Natural killer cell (primary cell): Measurements from ENCODE around the gene ONECUT1. TPM values are rescaled to one million over a fixed set of nuclear protein-coding genes. Genes with fewer than 3 reads are reported as not detected.

ENCODE experiments used
- ATAC-seq, 3 donors: fragments of 150-1000 bp in 2 of 3; fragments of 200-7000 bp in 1 of 3; cut with Tn5 transposase; 1 replicate in 1 of 3; 2 replicates in 2 of 3; pipeline ENCODE4 v1.10.0; 2021; ENCODE audit warnings: mild to moderate bottlenecking in 2 of 3, moderate library complexity in 2 of 3
- DNase-seq, 2 donors: peaks; one replicate each; pipeline versions ENCODE4 v3.0.0 to v3.0.0-alpha.2; 2013 to 2021; ENCODE audit warnings: mixed read lengths in 1 of 2
- H3K27ac ChIP-seq: one replicate; pipeline ENCODE4 v1.5.1; 2013; ENCODE audit warnings: mild to moderate bottlenecking, low read length
- H3K27me3 ChIP-seq: one replicate; pipeline ENCODE4 v1.6.1; 2013; ENCODE audit warnings: low read length; ENCODE audit not compliant: control insufficient read depth, insufficient read depth
- H3K36me3 ChIP-seq: one replicate; pipeline ENCODE4 v1.6.1; 2013; ENCODE audit warnings: low read length; ENCODE audit not compliant: control insufficient read depth, insufficient read depth
- H3K4me1 ChIP-seq: one replicate; pipeline ENCODE4 v1.6.1; 2013; ENCODE audit warnings: low read length; ENCODE audit not compliant: control insufficient read depth, insufficient read depth
- H3K4me3 ChIP-seq: one replicate; pipeline ENCODE4 v1.5.1; 2013; ENCODE audit warnings: low read length
- H3K9me3 ChIP-seq: one replicate; pipeline ENCODE4 v1.6.1; 2013; ENCODE audit warnings: low read length; ENCODE audit not compliant: control insufficient read depth, insufficient read depth
- H3K27ac Mint-ChIP-seq, 2 donors: one replicate each; pipeline ENCODE4 v1.8.0; 2022; ENCODE audit warnings: mild to moderate bottlenecking in 2 of 2, mixed read lengths in 2 of 2, moderate library complexity in 1 of 2
- H3K27me3 Mint-ChIP-seq, 2 donors: one replicate each; pipeline ENCODE4 v1.8.0; 2022; ENCODE audit warnings: low read depth in 2 of 2, mixed read lengths in 2 of 2
- H3K36me3 Mint-ChIP-seq: one replicate; pipeline ENCODE4 v1.8.0; 2022; ENCODE audit warnings: mixed read lengths
- H3K4me1 Mint-ChIP-seq, 2 donors: one replicate each; pipeline ENCODE4 v1.8.0; 2022; ENCODE audit warnings: mixed read lengths in 2 of 2
- H3K4me3 Mint-ChIP-seq: one replicate; pipeline ENCODE4 v1.8.0; 2022; ENCODE audit warnings: mild to moderate bottlenecking, moderate library complexity, mixed read lengths
- H3K9me3 Mint-ChIP-seq, 2 donors: one replicate each; pipeline ENCODE4 v1.8.0; 2022; ENCODE audit warnings: mixed read lengths in 2 of 2
- CTCF ChIP-seq: fragments of 200-600 bp; IDR thresholded peaks from one replicate; pipeline ENCODE4 v1.8.0; 2022; ENCODE audit warnings: antibody characterized with exemption
- WGBS: methylation state at CpG from one replicate; pipeline ENCODE4 v1.1.7; 2013; ENCODE audit warnings: missing lambda C conversion rate; ENCODE audit not compliant: insufficient coverage; 5-methylcytosine and 5-hydroxymethylcytosine counted together
- intact Hi-C: fragments of 100-400 bp; cut with micrococcal nuclease; formaldehyde crosslinking; loops from one replicate; pipeline ENCODE4 v1.14.2; 2022
- total RNA-seq, 4 donors: library from RNA; stranded (reverse); fragments of 120-200 nt in 1 of 4; gene quantifications; one replicate each; pipeline versions ENCODE4 v1.2.3 to v1.2.4, GENCODE V29; 2013 to 2022

Gene ONECUT1
- total RNA-seq, 3 donors from 2014 or later (not counting 1 experiment from before 2014, with no cell fraction given): not detected

- ATAC-seq: no peak
- Mint-ChIP-seq H3K4me1 (peaks cover 4 to 8% of the 10 kb centered on the region in 2 donors), H3K9me3 (no peaks in the 10 kb centered on the region), H3K27ac (no peak overlapping the region), H3K36me3 (no peaks in the 10 kb centered on the region), H3K27me3 (peaks cover 73 to 85% of the 10 kb centered on the region in 2 donors), H3K4me3 (peak overlapping the region; percentile 3)
- peaks cover 68% of the 10 kb centered on the region for H3K27me3 ChIP-seq
- no peak overlapping the region for H3K4me3 ChIP-seq
- TF ChIP-seq CTCF: no peak
- DNase-seq: peak in 1 of 2 donors; percentile 3
- peaks cover 27% of the 10 kb centered on the region for H3K4me1 ChIP-seq
- intact Hi-C loops: no loop called here
- H3K36me3 ChIP-seq: no peaks in the 10 kb centered on the region
- H3K9me3 ChIP-seq: no peaks in the 10 kb centered on the region
- 14% methylated on average over 31 of the region's 31 CpGs for WGBS
- no peak overlapping the region for H3K27ac ChIP-seq
Measured at GRCh38 chr15:52795464-52796227, 5.5 kb upstream of the ONECUT1 start.

GRCh38 chr15:52794665-52795463, 4.7 kb upstream of the ONECUT1 start:
- Mint-ChIP-seq H3K4me1 (peaks cover 4 to 8% of the 10 kb centered on the region in 2 donors), H3K4me3 (no peak overlapping the region), H3K9me3 (no peaks in the 10 kb centered on the region), H3K36me3 (no peaks in the 10 kb centered on the region), H3K27ac (no peak overlapping the region), H3K27me3 (peaks cover 68 to 79% of the 10 kb centered on the region in 2 donors)
- intact Hi-C loops: no loop called here
- H3K4me3 ChIP-seq: no peak overlapping the region
- ATAC-seq (no peak), DNase-seq (peak in 1 of 2 donors; percentile 2)
- 14% methylated on average over 43 of the region's 43 CpGs for WGBS
- H3K36me3 ChIP-seq: no peaks in the 10 kb centered on the region
- H3K4me1 ChIP-seq: peaks cover 32% of the 10 kb centered on the region
- peaks cover 68% of the 10 kb centered on the region for H3K27me3 ChIP-seq
- TF ChIP-seq CTCF: no peak
- no peak overlapping the region for H3K27ac ChIP-seq
- H3K9me3 ChIP-seq: no peaks in the 10 kb centered on the region

GRCh38 chr15:52791776-52792175, 1.6 kb upstream of the ONECUT1 start:
- WGBS: 70% methylated on average over 5 of the region's 5 CpGs
- H3K27me3 Mint-ChIP-seq: peaks cover 60 to 69% of the 10 kb centered on the region in 2 donors
- no peaks in the 10 kb centered on the region for H3K36me3 Mint-ChIP-seq

More at GRCh38 chr15:52791776-52792175, 1.6 kb upstream of the ONECUT1 start:
- H3K4me3 ChIP-seq: no peak overlapping the region
- ATAC-seq: no peak
- intact Hi-C loops: no loop called here
- peaks cover 28% of the 10 kb centered on the region for H3K4me1 ChIP-seq
- Mint-ChIP-seq H3K4me3 (peak overlapping the region; percentile 21), H3K4me1 (peaks cover 4 to 8% of the 10 kb centered on the region in 2 donors), H3K9me3 (no peaks in the 10 kb centered on the region), H3K27ac (no peak overlapping the region)
- peaks cover 66% of the 10 kb centered on the region for H3K27me3 ChIP-seq
- no peaks in the 10 kb centered on the region for H3K36me3 ChIP-seq
- no peaks in the 10 kb centered on the region for H3K9me3 ChIP-seq
- no peak for TF ChIP-seq CTCF
- no peak for DNase-seq
- no peak overlapping the region for H3K27ac ChIP-seq
